ENCODE measurements around the gene PCMTD2. TPM values are rescaled to one million over a fixed set of nuclear protein-coding genes. Genes with fewer than 3 reads are reported as not detected.

PCMTD2 gene
- total RNA-seq, 1 experiment from 2014 or later: 52.0 TPM

DNA sequence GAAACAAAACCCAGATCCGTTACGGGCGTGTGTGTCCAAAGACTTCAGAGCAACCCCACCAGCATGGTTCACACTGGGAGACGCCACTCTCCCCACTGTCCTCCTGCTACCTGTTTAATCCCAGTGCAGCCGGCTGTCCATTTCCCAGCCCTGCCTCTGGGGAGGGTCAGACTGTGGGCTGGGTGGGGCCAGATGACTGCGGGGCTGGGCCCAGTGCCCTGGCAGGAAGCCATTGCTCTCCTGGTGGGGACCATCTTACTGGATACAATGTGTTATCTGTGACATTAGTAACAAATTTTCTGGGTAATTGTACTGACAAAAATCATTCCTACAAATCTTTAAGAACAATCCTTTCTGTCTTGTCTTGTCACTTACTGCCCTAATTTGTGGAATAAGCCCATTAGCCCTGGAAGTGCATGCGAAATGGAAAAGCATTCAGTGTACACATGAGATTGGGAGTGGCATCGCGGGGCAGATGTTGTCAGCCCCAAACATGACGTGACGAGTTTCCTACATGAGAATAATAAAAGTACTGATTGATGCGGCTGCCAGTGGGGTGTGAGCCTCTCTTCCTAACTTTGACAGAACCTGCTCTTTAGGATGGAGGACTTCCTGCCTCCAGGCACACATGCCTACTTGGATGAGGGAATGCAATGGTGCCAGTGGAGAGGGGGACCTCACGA lies 37.9 kb upstream of the PCMTD2 start:
- no peak overlapping the region for H3K4me3 Mint-ChIP-seq
- no CpG with 5 or more reads among the region's 13 CpGs for WGBS (ENCODE audit: extremely low coverage, insufficient read length, low lambda C conversion rate)
- no peak overlapping the region; a peak in 1 of 7 replicates for H3K27ac Mint-ChIP-seq
- no peak overlapping the region for H4K91ac ChIP-seq (ENCODE audit: insufficient read length, low read depth, low read length)
- H2AK5ac ChIP-seq (ENCODE audit: insufficient read length, low read length): no peak overlapping the region
- TF ChIP-seq CTCF (conservative IDR thresholded peaks at IDR 0.05): no peak
- H3K23ac ChIP-seq (ENCODE audit: insufficient read length, low read depth, low read length): no peak overlapping the region
- H4K20me1 ChIP-seq (ENCODE audit: control insufficient read depth, insufficient read depth, insufficient read length): no peaks in the 10 kb centered on the region
- H3K79me1 ChIP-seq (ENCODE audit: insufficient read depth, low read depth, low read length, poor library complexity, severe bottlenecking): no peaks in the 10 kb centered on the region
- peaks cover 0 to 1% (median 0%) of the 10 kb centered on the region in 3 experiments; a peak in 2 of 7 replicates for H3K36me3 Mint-ChIP-seq (ENCODE audit: insufficient read depth in 1 of 3, low read depth in 3 of 3)
- no peaks in the 10 kb centered on the region for H3K9me3 Mint-ChIP-seq
- no peak overlapping the region for H2BK5ac ChIP-seq (ENCODE audit: insufficient read length, low read length)
- no peaks in the 10 kb centered on the region for H3K23me2 ChIP-seq (ENCODE audit: insufficient read length, low read depth, low read length, poor library complexity, severe bottlenecking)
- H3K4ac ChIP-seq (ENCODE audit: low read depth, low read length): no peak overlapping the region
- H2BK120ac ChIP-seq (ENCODE audit: low read depth, low read length, poor library complexity, severe bottlenecking): no peak overlapping the region
- no peak overlapping the region for H3K9ac ChIP-seq (ENCODE audit: extremely low read depth, insufficient read length, low read length)
- no peak overlapping the region for H3K14ac ChIP-seq (ENCODE audit: insufficient read depth, low read length)
- no peak overlapping the region for H4K5ac ChIP-seq (ENCODE audit: insufficient read length, low read depth, low read length)
- peaks cover 7% of the 10 kb centered on the region for H3K27me3 Mint-ChIP-seq (ENCODE audit: low read depth)
- H3K27me3 ChIP-seq (ENCODE audit: insufficient read depth, low read length): no peaks in the 10 kb centered on the region
- no peaks in the 10 kb centered on the region for H3K9me3 ChIP-seq (ENCODE audit: control insufficient read depth, low read depth, low read length)
- no peak overlapping the region for H3K4me2 ChIP-seq (ENCODE audit: insufficient read depth, insufficient read length, low read length)
- H3K56ac ChIP-seq (ENCODE audit: insufficient read length, low read depth, low read length): no peak overlapping the region
- H2BK20ac ChIP-seq (ENCODE audit: low read depth, low read length, poor library complexity, severe bottlenecking): no peak overlapping the region
- no peak overlapping the region for H3T11ph ChIP-seq (ENCODE audit: low read length)
- no peak for DNase-seq
- H2BK15ac ChIP-seq (ENCODE audit: low read depth, low read length): no peak overlapping the region
- no peak overlapping the region for H2AFZ ChIP-seq (ENCODE audit: low read length)
- H3K27ac ChIP-seq (ENCODE audit: insufficient read length, low read depth, low read length): no peak overlapping the region
- peaks cover 5 to 6% of the 10 kb centered on the region in 2 experiments for H3K4me1 Mint-ChIP-seq
- H3K4me1 ChIP-seq (ENCODE audit: insufficient read depth, low read length): no peaks in the 10 kb centered on the region
- H4K8ac ChIP-seq (replicated peaks; ENCODE audit: insufficient read length, low read depth, low read length): no peak overlapping the region
- H3K18ac ChIP-seq (ENCODE audit: insufficient read length, low read depth, low read length): no peak overlapping the region
- no peak overlapping the region for H2BK12ac ChIP-seq (ENCODE audit: insufficient read length, low read depth, low read length)
- H3K79me2 ChIP-seq (ENCODE audit: insufficient read depth, low read length): no peaks in the 10 kb centered on the region
